SK-N-DZ (cell line): ENCODE data around the gene ZNF484.
A peak's percentile ranks its signal among the peaks of the same experiment; 100 is the strongest.
"Not testable (repeated sequence)": the region's sequence is repeated elsewhere in the genome, so short reads cannot be mapped to it uniquely, and the experiment has no call there.

Source experiments
- DNase-seq: peaks from one replicate; pipeline ENCODE4 v3.0.0-alpha.2; 2015; ENCODE audit warnings: low spot score

The ZNF484 gene

DNA sequence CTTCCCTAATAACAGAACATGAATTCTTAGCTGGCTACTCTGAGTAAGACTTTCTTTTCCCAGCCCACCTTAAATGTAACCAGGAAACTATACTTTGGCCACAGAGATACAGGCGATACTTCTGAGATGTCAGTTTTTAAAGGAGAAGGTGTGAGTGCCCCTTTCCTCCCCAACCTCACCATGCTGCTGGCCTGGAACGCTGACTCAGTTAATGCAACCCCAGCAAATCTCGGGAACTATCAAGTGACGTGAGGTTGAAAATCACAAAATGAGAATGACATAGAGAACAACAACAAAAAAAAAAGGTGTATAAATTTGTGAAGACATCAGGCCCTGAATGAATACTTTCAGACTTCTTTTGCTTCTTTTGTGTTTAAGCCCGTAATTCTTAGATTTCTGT, 13.7 kb downstream of the ZNF484 start:
- no peak for DNase-seq

DNA sequence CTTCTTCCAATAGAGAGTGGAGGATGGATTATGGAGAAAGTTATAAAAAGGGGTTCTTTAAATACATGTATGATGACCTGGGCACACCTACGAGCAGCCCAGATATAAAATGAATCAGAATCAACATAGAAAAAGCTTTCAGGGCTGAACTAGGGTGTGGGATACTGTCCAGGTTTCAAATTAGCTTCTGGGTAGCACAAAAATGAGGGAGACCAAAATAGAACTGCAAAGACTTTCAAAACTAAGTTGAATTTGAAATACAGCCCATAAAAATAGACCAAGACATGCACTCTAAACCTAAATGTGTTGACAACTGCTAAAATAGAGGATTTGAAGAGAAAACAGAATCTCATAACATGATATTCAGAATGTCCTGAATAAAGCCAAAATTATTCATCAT, 17.0 kb downstream of the ZNF484 start:
- DNase-seq: no peak

DNA sequence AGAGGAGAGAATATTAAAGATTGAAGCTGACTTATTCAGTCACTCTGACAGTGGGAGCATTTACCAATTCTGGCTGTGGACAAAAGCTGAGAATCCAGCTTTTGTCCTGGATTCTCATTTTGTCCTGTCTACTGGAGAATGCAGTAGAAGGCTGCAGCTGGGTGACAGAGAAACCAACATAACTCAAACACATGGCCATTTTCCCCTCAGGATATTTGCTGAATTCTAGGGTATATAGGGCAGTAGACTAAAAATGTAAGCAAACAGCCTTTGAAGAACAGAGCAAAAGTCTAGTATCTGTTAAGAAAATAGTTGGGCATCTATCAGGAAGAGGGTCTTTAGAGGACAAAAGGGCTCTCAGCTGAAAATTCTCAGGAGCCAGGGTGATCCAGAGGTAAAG, 20.6 kb downstream of the ZNF484 start:
- DNase-seq: no peak

DNA sequence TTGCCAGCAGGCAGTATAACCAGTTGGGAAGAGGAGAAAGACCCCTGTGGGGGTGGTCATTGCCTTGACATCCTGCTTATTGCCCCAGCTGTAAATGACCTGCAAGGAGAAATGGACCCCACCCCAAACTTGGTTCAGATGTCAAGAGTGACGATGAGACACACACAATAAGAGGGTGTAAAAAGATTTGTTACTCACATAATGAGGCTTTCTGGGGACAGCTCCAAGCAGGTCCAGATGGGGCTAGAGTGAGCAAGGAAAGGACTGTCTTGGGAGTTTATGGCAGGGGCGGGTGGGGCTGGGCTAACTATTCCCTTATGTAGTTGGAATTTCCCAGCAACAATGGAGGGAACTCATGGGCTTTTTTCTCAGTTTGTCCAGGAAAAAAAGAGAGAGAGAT, 24.1 kb downstream of the ZNF484 start:
- no peak for DNase-seq

DNA sequence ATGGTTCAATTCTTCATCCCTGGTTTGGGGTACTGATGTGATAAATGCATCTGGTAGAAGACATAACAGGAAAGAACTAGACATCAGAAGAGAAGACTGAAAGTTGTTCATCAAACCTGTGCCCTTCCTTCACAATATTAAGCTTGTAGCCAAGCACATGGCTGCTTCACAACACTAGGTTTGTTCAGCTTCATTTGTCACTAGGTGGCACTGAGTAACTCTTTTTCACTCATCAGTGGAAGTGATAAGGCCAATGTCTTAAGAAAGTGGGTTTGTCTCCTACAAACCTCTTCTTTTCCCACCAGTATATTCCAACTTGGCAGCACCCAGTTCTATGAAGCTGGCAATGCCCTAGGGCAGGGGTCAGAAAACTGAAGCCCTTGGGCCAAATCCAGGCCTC, 26.9 kb downstream of the ZNF484 start:
- no peak for DNase-seq

DNA sequence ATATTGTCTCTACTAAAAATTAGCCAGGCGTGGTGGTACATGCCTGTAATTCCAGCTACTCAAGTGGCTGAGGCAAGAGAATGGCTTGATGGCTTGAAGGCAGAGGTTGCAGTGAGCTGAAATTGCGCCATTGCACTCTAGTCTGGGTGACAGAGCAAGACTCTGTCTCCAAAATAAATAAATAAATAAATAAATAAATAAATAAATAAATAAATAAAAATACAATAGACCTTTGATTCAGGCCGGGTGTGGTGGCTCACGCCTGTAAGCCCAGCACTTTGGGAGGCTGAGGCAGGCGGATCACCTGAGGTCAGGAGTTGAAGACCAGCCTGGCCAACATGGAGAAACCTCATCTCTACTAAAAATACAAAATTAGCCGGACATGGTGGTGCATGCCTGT, 29.1 kb downstream of the ZNF484 start:
- not testable (repeated sequence) for DNase-seq

DNA sequence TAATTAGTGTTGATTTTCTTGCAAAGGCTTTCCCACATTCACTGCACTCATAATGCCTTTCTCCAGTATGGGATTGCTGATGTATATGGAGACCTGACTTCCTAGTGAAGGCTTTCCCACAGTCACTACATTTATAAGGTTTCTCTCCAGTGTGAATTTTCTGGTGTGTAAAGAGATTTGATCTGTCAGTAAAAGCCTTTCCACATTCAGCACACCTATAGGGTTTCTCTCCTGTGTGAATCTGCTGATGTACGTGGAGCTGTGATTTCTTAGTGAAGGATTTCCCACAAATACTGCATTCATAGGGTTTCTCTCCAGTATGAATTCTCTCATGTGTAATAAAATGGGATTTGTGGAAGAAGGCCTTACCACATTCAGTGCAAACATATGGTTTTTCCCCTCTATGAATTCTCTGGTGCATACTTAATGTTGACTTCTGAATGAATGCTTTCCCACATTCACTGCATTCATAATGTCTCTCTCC, 31.1 kb downstream of the ZNF484 start:
- DNase-seq: no peak

DNA sequence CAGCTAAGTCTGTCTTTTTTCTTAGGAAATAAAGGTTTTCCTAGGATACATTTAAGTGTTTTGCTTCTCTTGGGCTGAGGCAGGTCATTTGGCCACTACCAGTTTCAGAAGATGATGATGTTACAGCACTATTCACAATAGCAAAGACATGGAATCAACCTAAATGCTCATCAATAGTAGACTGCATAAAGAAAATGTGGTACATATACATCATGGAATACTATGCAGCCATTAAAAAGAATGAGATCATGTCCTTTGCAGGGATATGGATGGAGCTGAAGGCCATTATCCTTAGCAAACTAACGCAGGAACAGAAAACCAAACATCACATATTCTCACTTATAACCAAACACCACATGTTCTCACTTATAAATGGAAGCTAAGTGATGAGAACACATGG, 39.4 kb downstream of the ZNF484 start:
- DNase-seq: not testable (repeated sequence)

DNA sequence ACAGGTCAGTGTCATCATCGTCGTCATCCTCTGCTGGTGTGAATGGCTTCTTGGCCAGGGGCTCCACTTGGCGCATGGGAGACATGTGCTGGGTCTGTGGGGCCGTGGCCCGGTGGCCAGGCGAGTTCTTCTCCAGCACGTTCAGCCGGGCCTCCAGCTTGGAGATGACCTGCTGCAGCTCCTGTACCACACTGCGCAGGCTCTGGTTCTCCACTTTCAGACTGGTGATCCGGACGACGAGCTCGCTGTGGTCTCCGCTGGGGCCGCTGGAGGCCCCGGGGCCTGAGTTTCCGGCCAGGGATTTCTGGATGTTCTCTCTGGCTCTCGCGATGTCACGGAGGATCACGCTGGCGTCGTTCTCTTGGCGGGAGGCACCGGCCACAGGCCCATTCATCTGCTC, 40.6 kb downstream of the ZNF484 start:
- DNase-seq: no peak

DNA sequence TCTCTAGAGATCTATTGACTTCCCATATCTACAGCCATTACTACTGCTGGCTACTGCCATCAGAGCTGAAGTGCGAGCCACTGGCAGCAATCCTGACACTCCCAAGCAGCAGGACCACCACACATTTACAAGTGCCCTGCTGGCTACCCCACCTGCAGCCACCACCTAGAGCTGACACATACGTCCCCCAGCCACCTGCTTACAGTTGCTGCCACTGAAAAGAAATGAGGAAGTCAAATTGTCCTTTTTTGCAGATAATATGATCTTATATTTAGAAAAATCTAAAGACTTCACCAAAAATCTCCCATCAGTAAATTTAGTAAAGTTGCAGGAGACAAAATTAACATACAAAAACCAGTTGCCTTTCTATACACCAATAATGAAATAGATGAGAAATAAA, 48.4 kb downstream of the ZNF484 start:
- DNase-seq: no peak

DNA sequence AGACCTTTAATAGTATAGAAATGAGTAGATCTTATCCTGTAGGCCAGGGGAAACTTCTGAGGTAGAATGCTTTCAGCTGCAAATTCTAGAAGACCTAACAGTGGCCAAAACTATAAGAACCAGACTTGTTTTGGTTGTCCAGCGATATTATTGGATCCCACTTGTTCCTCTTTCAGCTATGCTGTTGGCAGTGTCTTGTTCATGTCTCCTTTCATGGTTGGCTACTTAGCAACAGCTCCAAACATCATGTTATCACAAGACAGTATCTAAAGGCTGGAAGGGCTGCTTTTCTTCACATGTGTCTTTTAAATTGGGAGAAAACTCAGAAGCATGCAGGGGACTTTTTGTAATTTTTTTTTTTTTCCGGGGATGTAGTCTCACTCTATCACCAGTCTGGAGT, 52.8 kb downstream of the ZNF484 start:
- DNase-seq: peak; percentile 47

DNA sequence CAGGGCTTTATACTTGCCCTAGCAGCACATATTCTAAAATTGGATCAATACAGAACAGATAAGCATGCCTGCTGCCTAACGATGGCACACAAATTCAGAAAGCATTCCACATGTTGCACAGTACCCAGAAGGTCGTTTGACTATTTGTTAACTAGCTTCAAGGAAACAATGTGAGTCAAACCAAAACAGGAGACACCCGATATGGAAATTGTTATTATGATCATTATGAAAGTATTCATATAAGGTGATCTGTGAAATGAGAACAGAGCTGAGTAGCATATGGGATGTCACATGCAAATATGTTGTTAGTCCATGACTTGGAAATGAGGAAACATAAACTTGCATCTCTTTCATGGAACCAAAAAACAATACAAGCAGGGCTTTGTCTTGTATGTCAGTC, 56.9 kb downstream of the ZNF484 start:
- no peak for DNase-seq

DNA sequence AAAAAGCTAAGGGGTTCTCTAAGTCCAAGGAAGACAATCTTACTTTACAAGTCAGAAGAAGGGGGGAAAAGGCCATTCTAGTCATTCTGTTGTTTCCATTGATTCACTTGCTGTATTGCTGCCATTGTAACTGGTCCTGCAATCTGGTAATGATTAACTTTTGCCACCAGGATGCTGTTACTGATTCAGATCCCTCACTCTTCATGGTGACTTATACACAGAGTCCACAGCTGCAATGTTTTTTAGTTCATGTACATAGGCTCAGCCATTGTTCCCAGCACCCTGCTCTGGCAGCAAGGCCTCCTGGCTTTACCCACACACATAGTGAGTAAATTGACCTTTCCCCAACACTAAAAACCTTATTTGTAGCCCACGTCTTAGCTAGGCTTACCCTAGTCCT, 57.9 kb downstream of the ZNF484 start:
- DNase-seq: not testable (repeated sequence)

DNA sequence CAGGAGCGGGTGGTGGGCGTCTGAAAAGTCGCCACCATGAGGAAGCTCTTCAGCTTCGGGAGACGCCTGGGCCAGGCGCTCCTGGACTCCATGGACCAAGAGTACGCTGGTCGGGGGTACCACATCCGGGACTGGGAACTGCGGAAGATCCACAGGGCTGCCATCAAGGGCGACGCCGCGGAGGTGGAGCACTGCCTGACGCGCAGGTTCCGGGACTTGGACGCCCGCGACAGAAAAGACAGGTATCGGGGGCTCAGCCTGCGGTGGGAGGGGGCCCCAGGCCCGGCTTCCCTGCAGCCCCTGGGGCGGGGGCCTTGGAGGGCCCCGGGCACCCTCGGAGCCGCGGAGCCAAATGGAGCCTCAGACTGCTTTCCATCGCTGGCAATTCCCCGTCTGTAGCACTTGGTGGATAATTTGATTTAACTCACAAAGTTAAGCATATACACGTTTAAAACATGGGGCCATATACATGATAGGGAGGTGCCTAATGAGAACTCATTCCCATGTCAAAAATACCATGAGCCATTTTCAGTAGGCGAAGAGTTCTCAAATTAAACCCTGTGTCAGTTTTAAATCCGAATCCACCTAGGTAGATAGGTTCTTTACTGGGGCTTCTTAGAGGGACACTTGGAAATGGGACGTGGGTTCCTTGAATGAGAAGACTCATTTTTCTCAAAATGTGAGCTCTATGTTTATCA, 68.1 kb downstream of the ZNF484 start:
- DNase-seq: not testable (repeated sequence)

DNA sequence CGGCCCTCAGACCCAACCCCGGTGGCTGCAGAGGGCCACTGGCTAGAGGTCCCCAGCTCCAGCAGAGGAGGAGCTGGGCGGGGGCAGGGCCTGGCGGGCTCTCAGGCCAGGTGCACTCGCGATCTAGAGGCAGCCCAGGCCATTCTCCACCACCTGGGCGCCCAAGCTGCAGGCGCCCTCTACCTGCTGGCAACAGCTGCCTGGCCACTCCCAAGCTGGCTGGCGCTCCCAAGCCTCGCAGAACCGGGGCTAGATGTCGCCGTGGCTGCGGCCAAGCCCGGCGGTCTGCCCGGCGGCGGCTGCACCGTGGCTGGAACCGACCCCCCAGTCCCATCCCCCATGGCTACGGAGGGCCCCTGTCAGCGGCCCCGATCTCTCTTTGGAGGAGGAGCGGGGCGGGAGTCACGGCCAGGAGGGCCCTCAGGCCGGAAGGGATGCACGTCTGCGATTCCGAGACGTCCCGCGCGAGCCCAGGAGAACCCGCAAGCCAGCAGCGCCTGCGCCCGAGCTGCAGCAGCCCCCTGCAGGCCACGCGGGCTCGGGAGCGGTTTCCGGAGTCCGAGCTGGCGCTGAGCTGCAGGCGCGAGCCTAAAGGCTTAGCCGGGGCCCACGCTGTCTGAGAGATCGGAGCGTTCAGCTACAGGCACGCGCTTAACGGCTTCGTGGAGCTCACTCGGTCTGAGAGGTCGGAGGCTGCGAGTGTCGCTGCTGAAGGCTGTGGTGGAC, 68.9 kb downstream of the ZNF484 start:
- peak; percentile 62 for DNase-seq

DNA sequence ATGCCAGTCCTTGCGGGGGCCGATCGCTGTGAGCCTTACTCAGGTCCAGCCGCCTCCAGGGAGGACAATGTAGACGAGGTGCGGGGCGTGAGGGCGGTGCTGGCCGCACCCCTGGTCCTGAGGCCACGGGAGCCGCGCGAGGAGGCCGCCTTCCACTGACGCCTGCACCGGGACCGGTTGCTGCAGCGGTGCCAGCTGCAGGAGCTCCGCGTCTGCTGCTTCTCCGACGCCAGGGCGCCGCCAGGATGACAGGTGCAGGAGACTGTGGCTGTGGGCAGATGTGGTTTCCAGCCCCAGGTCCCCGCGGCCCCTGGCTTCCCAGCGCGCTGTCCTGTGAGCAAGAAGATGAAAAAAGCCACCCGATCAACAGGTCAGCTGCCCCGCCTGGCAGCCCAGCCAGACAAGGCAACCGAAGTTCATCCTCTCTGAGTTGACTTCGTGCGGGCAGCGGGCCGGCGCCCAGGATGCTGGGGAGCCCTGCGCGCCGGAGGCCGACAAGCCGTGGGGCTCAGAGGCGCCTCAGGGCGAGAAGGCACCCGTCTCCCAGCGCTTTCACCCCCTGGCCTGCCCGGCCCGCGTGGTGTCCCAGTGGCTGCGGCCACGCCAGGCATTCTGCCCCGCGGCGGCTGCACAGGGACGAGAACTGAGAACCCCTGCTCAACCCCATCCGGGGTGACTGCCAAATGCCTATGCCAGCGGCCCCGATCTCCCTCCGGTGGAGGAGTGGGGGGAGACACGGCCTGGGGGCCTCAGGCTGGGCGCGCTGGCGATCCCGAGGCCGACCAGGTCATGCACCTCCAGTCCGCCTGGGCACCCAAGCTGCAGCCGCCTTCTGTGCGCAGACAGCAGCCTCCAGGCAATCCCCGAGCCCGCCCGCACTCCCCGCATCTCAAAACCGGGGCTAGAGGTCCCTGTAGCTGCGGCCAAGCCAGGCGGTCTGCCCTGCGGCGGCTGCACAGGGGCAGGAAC, 69.8 kb downstream of the ZNF484 start:
- no peak for DNase-seq

DNA sequence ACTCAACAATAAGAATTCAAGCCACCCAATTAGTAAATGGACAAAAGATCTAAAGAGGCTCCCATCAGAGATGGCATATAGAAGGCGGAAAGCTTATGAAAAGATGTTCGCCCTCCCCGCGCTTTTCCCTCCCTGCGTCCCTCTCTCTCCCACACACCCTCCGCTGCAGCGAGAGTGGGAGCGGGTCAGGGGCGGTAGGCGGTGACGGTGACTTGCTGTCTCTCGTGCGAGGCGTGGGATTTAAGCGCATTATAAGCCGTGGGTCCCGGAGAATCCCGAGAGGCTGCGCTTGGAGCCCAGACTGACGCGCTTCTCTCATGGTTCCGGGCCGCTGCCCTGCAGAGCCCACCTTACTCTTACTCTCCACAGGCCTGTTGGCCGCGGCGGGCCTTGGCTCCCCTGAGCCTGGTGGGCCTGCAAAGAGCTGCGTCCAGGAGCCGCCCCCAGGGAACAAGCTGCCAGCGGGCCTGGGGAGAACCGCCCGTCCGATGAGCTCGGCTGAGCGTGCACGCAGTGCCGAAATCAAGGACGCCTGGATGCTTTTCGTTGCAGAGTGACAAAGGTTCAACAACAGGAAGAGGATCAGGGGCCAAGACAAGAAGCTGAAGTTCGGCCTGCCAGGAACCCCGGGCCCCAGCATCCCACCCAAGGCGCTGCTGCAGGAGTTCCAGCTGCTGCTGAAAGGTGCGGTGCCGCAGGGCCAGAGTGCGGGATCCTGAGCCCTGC, 70.6 kb downstream of the ZNF484 start:
- DNase-seq: no peak

DNA sequence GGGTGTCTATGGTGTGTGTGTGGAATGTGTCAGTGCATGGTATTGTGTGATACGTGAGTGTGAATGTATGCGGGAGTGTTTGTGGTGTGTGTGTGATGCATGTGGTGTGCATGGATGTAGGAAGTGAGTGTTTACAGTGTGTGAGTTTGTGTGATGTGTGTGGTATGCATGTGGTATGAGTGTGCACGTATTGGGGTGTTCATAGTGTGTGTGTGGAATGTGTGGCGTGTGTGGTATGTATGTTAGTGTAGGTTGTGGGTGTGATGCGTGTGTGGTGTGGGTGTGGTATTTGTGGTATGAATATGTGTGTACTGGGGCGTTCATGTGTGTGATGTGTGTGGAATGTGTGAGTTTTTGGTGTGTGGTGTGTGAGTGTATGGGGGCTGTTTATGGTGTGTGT, 73.1 kb downstream of the ZNF484 start:
- DNase-seq: no peak

DNA sequence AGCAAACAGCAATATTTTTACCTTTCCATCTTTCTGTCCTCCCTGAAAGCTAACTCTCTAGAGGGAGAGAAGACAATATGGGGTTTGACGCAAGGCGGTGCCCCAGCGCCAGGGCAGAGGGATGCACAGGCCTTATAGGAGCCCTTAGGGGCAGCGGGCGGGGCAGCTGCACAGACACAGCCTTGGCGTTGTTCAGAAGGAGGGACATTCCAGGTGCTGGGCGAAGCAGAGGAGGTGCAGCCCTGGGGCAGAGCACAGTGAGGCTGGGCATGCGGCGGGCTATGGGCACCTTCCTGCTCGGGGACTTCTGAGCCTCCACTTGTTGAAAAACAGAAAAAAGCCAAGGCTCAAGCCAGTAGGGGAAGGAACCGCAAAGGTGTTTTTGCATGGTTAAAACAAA, 79.5 kb downstream of the ZNF484 start:
- no peak for DNase-seq

DNA sequence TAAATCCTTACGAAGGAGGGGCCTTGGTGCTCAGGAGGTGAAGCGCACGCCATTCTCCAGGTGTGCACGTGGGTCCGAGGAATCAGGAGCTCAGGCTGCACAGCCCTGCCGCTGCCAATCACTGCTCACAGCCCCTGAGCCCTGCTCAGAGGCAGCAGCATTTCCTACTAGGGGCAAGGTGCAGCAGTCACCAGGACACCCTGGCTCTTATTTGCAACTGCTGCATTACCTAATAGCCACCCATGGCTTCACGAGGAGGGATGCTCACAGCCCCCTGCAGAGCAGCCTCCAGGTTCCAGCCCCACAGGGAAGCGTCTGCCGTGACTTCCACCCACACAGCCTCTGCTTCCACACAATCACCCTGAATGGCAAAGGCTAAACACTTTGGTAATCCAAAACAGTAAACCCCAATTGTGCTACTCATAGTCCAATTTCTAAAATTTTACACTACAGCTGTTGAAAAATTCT, 81.5 kb downstream of the ZNF484 start:
- not testable (repeated sequence) for DNase-seq
